NCI-H82 treated with DMSO at 0.1 percent for 48 hours (cell line): ENCODE data around the gene PEMT.
A peak's percentile ranks its signal among the peaks of the same experiment; 100 is the strongest.

Experiments
- DNase-seq: peaks from one replicate; lab custom pipeline; 2025; ENCODE audit not compliant: unreplicated experiment; lab: John Stamatoyannopoulos, UW

Gene PEMT

GRCh38 chr17:17504341-17505140, 87.0 kb downstream of the PEMT start:
- DNase-seq: no peak

- DNase-seq: no peak
These were observed 87.9 kb downstream of the PEMT start for GRCh38 chr17:17503566-17504130.

- DNase-seq: no peak
These were observed 88.6 kb downstream of the PEMT start for GRCh38 chr17:17502741-17503565.

DNA sequence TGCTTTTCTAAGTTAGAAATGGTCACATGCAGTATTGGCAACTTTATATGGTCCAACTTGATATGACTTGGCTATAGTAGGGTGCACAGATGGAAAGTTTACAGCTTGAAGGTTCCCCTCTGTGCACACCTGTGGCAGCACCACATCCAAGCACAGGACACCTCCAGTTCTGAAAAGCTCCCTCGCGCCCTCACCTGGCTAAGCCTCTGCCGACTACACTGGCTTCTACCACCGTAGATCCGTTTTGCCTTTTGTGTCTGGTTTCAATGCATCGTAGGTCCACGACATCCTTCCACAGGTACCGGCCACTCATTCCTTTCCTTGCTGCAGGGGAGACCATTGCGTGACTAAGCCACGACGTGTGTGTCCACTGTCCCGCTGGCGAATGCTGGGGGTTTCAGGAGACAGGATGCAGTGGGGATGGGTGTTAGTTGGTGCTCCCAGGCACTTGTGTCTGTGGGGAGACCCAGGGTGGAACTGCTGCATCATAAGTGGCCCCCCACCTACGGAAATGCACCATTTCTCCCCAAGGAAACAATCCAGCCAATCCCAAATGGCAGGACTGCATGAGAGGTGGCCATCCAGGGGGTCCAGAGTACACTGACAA, 90.4 kb downstream of the PEMT start:
- no peak for DNase-seq

GRCh38 chr17:17499402-17500145, 91.9 kb downstream of the PEMT start:
- DNase-seq: no peak

- DNase-seq: no peak
These were observed 92.8 kb downstream of the PEMT start for GRCh38 chr17:17498606-17499301.

DNA sequence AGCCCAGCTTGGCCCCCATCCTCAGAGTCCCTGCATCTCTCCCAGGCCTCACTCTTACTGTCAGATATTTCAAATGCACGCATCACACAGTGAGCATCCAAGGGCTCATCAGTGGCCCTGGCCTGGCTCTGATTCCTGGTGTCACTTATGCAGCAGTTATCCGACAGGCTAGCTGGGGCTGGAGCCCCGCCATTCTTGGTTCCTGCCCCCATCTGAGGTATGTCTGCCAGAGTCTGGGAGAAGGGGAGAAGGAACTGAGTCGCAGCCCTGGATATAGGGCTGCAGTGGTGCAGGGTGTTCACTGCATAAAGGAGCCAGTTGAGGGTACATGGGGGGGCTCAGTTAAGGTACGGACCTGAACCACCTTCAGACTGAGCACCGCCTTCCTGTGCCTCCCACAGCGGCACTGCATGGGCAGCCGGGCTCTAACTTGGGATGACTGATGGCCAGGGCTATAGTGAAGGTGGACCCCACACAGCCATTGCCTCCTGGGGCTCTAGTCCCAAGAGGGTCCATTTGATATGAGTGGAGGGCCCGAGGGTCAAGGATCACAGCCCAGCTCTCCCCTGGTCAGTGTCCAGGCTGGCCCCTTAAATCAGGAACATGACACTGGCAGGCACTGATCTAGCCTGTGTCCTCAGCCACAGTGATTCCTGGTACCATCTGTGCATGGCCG, 93.5 kb downstream of the PEMT start:
- no peak for DNase-seq

GRCh38 chr17:17497065-17497844, 94.3 kb downstream of the PEMT start:
- no peak for DNase-seq

DNA sequence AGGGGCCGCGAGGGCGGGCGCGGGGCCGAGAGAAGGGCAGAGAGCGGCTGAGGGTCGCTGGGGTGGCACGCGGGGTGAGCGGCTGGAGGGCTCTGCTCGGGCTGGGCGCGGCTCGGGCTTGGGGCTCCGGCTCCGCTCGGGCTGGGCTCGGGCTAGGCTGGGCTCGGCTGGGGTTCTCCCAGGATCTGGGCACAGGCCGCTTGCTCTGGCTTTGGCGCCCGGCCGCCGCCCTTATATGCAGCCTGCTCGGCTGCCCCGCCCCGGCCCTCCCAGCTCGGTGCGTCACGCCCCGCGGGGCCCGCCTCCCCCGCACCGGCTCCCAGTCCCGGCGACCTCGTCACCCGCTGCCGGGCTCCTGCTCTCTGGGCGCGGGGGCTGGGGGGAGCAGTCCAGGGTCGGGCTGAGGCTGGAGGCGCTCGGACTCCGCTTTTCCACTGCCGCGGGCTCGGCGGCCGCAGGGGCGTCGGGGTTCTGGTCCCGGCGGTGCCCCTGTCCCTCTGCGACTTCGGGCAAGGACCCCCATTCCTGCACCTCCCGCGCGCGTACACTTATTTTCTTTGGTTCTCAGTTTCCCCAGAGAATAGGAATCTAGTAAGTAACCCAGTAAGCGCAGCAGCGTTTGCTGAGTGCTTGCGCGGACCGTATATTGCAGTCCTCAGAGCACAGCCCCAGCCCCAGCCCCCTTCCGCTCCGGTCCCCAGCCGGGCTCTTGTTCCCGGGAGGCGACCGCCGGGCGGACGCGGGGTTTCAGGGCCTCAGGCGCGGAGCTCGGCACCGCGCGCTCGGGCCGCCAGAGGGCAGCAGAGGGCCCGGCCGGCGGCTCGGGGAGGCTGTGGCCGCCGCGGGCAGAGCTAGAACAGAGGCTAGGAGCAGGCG, 95.1 kb downstream of the PEMT start, which contains the start of gene RASD1:
RASD1 (minus strand) TSS at position 207 of the 876 bp plus-strand sequence. CDS start 214 bp downstream, outside the sequence.
- DNase-seq: peak; percentile 71

DNA sequence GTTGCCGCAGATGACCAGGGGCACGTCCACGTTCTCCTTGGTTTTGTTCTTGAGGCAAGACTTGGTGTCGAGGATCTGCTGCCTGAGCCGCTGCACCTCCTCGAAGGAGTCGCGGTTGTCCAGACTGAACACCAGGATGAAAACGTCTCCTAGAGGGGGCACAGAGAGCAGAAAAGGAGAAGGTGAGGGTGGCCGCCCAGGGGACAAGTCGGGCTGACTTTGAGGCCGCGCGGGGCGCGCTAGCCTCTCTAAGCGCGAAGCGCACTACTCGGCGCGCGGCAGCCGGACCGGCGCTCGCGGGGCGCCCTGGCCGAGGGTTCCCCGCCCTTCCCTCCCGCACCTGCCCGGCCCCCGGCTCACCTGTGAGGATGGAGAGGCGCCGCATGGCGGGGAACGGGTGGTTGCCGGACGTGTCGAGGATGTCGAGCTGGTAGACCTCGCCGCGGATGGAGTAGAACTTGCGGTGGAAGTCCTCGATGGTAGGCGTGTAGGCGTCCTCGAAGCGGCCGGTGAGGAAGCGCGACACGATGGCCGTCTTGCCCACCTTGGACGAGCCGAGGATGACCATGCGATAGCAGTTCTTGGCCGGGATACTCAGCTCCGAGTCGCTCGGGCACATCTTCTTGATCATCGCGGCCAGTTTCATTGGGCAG, 95.8 kb downstream of the PEMT start:
- DNase-seq: no peak

GRCh38 chr17:17494870-17495535, 96.5 kb downstream of the PEMT start:
- DNase-seq: no peak

DNA sequence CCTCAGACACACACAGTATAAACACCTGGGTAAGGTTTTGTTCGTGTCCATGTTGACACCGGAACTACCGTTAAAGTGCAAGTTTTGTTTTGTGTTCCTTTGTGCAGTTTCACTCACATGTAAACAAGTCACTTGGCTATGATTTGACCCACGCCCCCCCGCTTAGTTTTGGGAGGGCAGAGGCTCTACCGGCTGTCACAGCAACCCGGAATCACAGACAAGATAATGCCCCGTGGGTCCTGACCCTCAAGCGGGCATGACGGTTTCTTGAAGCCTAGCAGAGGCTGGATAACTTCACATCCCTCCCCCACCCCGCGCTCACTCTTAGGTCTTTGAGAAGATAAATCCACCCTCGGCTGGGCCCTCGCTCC, 97.0 kb downstream of the PEMT start:
- peak; percentile 43 for DNase-seq

DNA sequence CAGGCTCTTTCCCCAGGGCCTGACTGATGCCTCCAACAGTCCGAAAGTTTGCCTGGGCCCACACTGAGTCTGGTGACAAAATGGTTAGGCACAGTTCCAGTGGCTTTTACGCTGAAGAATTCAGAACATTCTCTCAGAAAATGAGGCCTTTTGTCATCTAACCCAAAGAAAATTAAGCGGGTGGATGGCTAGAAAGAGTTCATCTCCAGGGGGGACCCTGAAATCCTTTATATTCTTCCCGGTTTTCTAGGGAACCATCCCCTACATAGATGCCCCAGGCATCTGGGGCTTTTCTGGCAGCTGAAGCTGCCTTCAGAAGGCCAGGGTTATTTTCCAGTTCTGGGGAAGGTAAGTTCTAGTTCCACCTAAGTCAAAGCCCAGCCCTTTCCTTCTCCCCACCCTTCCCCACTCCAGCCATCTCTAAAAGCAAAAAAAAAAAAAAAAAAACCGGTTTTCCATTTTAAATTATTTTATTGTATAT, 97.5 kb downstream of the PEMT start:
- no peak for DNase-seq

GRCh38 chr17:17493249-17493985, 98.1 kb downstream of the PEMT start:
- peak; percentile 76 for DNase-seq

DNA sequence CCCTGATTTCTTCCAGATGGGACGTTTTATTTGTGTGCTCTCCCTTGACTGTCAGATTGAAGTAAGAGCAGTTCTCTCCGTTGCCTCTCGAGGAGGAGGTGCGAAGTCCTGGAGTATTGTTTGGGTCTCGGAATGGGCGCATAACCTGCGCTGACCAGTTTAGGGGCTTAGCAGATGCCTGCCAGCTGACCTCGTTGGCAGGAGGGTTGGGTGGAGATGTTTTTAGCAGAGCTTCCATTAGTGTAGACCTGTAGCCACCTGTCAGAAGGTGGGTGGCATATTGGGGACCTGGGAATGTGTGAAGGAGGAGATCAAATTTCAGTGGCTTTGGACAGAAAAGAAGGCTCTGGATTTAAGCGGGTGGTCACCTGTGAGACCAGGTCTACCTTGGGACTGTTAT, 98.9 kb downstream of the PEMT start:
- DNase-seq: no peak

DNA sequence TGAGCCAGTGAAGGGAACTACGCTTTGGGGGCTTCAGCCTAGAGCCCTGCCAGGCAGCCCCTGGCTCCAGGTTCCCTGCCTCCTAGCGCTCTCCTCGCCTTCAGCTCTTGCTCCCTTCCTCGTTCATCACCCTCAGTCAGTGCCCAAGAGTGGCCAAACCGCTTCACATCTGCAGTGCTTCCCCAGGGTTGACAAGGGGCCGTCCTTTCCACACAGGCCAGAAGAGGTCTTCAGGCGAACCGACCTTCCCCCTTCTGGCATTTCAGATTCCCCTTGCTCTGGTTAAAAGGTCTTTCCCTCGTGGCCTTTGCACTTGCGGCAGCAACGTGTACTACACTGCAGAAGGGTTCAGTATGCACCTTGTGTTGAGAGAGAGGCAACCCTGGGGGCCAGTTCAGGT, 99.4 kb downstream of the PEMT start:
- no peak for DNase-seq
